Endothelial cell of umbilical vein (primary cell): ENCODE data around the gene TRPV6.

Experiments
- CTCF ChIP-seq, 2 donors: IDR thresholded peaks; 1 replicate in 1 of 2; 2 replicates in 1 of 2; pipeline ENCODE4 v1.5.1; 2011; ENCODE audit warnings: low read length in 2 of 2, mild to moderate bottlenecking in 2 of 2, moderate library complexity in 2 of 2, control low read depth in 1 of 2, inconsistent platforms in 1 of 2, low read depth in 1 of 2; ENCODE audit not compliant: insufficient read depth in 1 of 2; ENCODE audit errors: extremely low read depth in 1 of 2
- EZH2 ChIP-seq: IDR thresholded peaks from 2 replicates; pipeline ENCODE4 v1.6.1; 2012; ENCODE audit warnings: borderline replicate concordance, low read depth, mild to moderate bottlenecking, moderate library complexity, low read length, inconsistent platforms; ENCODE audit not compliant: severe bottlenecking
- GATA2 ChIP-seq: IDR thresholded peaks from 2 replicates; pipeline ENCODE4 v1.7.0; 2011; ENCODE audit warnings: low read depth, mild to moderate bottlenecking, moderate library complexity, mixed read lengths, low read length; ENCODE audit not compliant: insufficient read length, insufficient read depth
- MAX ChIP-seq: IDR thresholded peaks from 2 replicates; pipeline ENCODE4 v1.6.1; 2011; ENCODE audit not compliant: insufficient read depth, insufficient read length
- POLR2A ChIP-seq: IDR thresholded peaks from 2 replicates; pipeline ENCODE4 v1.6.1; 2012; ENCODE audit warnings: low read depth, mild to moderate bottlenecking, control low read depth, low read length
- POLR2AphosphoS5 ChIP-seq: IDR thresholded peaks from 2 replicates; pipeline ENCODE4 v1.6.1; 2012; ENCODE audit warnings: low read depth, mild to moderate bottlenecking, control low read depth, low read length, moderate library complexity; ENCODE audit not compliant: insufficient read depth

GRCh38 chr7:142882338-142882678 lies 3.2 kb downstream of the TRPV6 start:
- TF ChIP-seq CTCF (IDR thresholded peaks at IDR 0.05; ENCODE audit: extremely low read depth in 1 of 2, insufficient read depth in 1 of 2, low read depth in 1 of 2, low read length in 2 of 2) (no peak), MAX (no peak), GATA2 (no peak), EZH2 (no peak), POLR2A (no peak), POLR2AphosphoS5 (no peak)
